ENCODE results near the gene GPN3. TPM values are rescaled to one million over a fixed set of nuclear protein-coding genes. Genes with fewer than 3 reads are reported as not detected.

Gene GPN3
- total and polyA plus RNA-seq, 2 of the 4 experiments (the other 2 are of a cell fraction), result 7.7 to 14.9 TPM

GRCh38 chr12:110503432-110503831 is 35.4 kb upstream of the GPN3 start:
- H4K5ac ChIP-seq (ENCODE audit: low read depth, low read length), result no peak overlapping the region
- H4K91ac ChIP-seq (ENCODE audit: insufficient read depth, low read depth, low read length), result no peak overlapping the region
- no peak overlapping the region for H2BK120ac ChIP-seq (ENCODE audit: low read depth, low read length)
- no peaks in the 10 kb centered on the region for H3K36me3 ChIP-seq (ENCODE audit: control insufficient read depth, insufficient read depth, low read length)
- no peak overlapping the region for H2AFZ ChIP-seq (replicated peaks; ENCODE audit: low read length, poor library complexity)
- TF ChIP-seq MXI1 (IDR thresholded peaks at IDR 0.05; ENCODE audit: borderline replicate concordance, low read depth, low read length) (no peak), NFE2L2 (IDR thresholded peaks at IDR 0.05; ENCODE audit: low read depth, low read length) (no peak), CEBPB (IDR thresholded peaks at IDR 0.05; ENCODE audit: low read depth, low read length) (no peak), CHD1 (IDR thresholded peaks at IDR 0.05; ENCODE audit: low read depth, low read length) (no peak), RAD21 (IDR thresholded peaks at IDR 0.05; ENCODE audit: low read length) (no peak), ELK1 (IDR thresholded peaks at IDR 0.05; ENCODE audit: borderline replicate concordance, low read depth, low read length) (no peak), CTCF (conservative IDR thresholded peaks at IDR 0.05; ENCODE audit: low read depth, low read length) (no peak), RFX5 (IDR thresholded peaks at IDR 0.05; ENCODE audit: low read depth, low read length) (no peak), BHLHE40 (IDR thresholded peaks at IDR 0.05; ENCODE audit: low read depth, low read length) (no peak), USF2 (IDR thresholded peaks at IDR 0.05; ENCODE audit: low read depth, low read length) (no peak), POLR2A (IDR thresholded peaks at IDR 0.05; ENCODE audit: low read depth, low read length) (no peak), SMC3 (IDR thresholded peaks at IDR 0.05; ENCODE audit: low read depth, low read length) (no peak), MAFK (IDR thresholded peaks at IDR 0.05; ENCODE audit: low read depth, low read length) (no peak), MAZ (IDR thresholded peaks at IDR 0.05; ENCODE audit: borderline replicate concordance, low read depth, low read length) (no peak), RCOR1 (IDR thresholded peaks at IDR 0.05; ENCODE audit: insufficient replicate concordance, low read length) (no peak), FOS (IDR thresholded peaks at IDR 0.05; ENCODE audit: low read depth, low read length) (no peak)
- H2AK9ac ChIP-seq (replicated peaks; ENCODE audit: low read depth, low read length, poor library complexity), result no peak overlapping the region
- H3K18ac ChIP-seq (ENCODE audit: low read depth, low read length), result no peak overlapping the region
- H3K14ac ChIP-seq (replicated peaks; ENCODE audit: low read depth, low read length), result no peak overlapping the region
- no peaks in the 10 kb centered on the region for H3K27me3 ChIP-seq (ENCODE audit: control insufficient read depth, insufficient read depth, low read length)
- dilution Hi-C loops (cut with HindIII; ENCODE audit: low sequenced_read_pairs, unreplicated experiment) (no loop called here), in situ Hi-C loops (cut with MboI; ENCODE audit: low sequenced_read_pairs) (no loop called here), intact Hi-C loops (cut with micrococcal nuclease) (loop anchor here (5.0 kb wide), 1 partner anchor 384 kb away; no protein-coding TSS in a partner anchor)
- no peak overlapping the region for H2AK5ac ChIP-seq (ENCODE audit: low read depth, low read length)
- ChIA-PET CTCF (interaction anchor here (1.2 kb wide), 1 partner anchor 35 kb away, joined by 4 read pairs; the partner anchor contains the start of genes FAM216A and GPN3), POLR2A (ENCODE audit: unreplicated experiment) (no interaction called here)
- H3K9ac ChIP-seq (ENCODE audit: low read depth, low read length), result no peak overlapping the region
- H3K9me1 ChIP-seq (ENCODE audit: insufficient read depth, low read length), result peaks cover 3% of the 10 kb centered on the region
- BruUV-seq (replicated peaks), result no TSS peak
- no peak overlapping the region for H3K4ac ChIP-seq (ENCODE audit: low read depth, low read length)
- no peak overlapping the region for H3K27ac ChIP-seq (ENCODE audit: insufficient read depth, low read length)
- no peak overlapping the region for H2BK20ac ChIP-seq (ENCODE audit: low read depth, low read length)
- no peaks in the 10 kb centered on the region; the same call in 1 of the 2 replicates for H4K20me1 ChIP-seq (ENCODE audit: insufficient read depth, low read length)
- no CpG with 5 or more reads among the region's 1 CpG for WGBS, 2 experiments (ENCODE audit: extremely low coverage in 2 of 2, insufficient read length in 1 of 2)
- H3K4me3 ChIP-seq (ENCODE audit: insufficient read depth, low read depth, low read length), result no peak overlapping the region
- no peaks in the 10 kb centered on the region for H3K9me3 ChIP-seq (ENCODE audit: control insufficient read depth, insufficient read depth, low read length)
- no peak overlapping the region for H3K23ac ChIP-seq (ENCODE audit: low read depth, low read length)
- no peak overlapping the region for H2BK15ac ChIP-seq (ENCODE audit: low read depth, low read length)
- H2BK5ac ChIP-seq (ENCODE audit: low read depth, low read length, poor library complexity, severe bottlenecking), result no peak overlapping the region
- peaks cover 7 to 20% of the 10 kb centered on the region in 2 experiments; a peak in 1 of 4 replicates for H3K79me1 ChIP-seq (ENCODE audit: low read depth in 1 of 2, low read length in 2 of 2)
- no peak overlapping the region for H4K8ac ChIP-seq (ENCODE audit: low read depth in 2 of 2, low read length in 2 of 2)
- no peak overlapping the region for H3K4me2 ChIP-seq (ENCODE audit: low read depth, low read length)
- DNase-seq, result no peak
- no peaks in the 10 kb centered on the region for H3K4me1 ChIP-seq (ENCODE audit: control insufficient read depth, insufficient read depth, low read length)
- no peak overlapping the region for H3K56ac ChIP-seq (ENCODE audit: extremely low read depth, insufficient read depth, low read length)
- ATAC-seq (ENCODE audit: low read depth), result no peak

Data from IMR-90 (cell line).